ENCODE measurements around the gene MAPK7. TPM values are rescaled to one million over a fixed set of nuclear protein-coding genes. Genes with fewer than 3 reads are reported as not detected.

Gene MAPK7
- total and polyA plus RNA-seq, 9 of the 15 experiments (the other 6 are each of a cell fraction or from before 2014, with no cell fraction given): 0.46 to 7.5 (median 2.5) TPM

DNA sequence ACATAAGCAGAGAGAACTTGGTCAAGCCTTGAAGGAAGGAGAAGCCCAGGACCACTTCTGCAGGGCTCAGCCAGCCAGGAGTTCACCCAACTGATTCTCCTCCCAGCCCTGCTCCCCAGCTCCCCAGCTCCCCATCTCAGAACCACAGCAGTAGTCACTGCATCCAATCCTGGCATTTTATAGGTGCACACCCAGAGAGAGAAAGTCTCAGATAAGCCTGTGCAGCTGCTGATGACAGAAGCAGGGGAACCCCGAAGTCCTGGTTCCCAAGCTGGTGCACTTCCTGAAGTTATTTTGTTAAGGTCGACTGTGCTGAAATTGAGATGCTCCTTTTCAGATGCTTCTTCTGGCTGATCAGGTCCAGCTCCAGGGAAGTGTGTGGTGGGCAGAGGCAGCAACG lies 39.3 kb downstream of the MAPK7 start:
- no peaks in the 10 kb centered on the region for H3K36me3 ChIP-seq (ENCODE audit: control insufficient read depth, insufficient read depth, low read length)
- TF ChIP-seq GTF2A2 (tag; IDR thresholded peaks at IDR 0.05) (no peak), ZNF586 (CRISPR knock-in tag; conservative IDR thresholded peaks at IDR 0.05) (no peak), NR4A1 (CRISPR knock-in tag; IDR thresholded peaks at IDR 0.05) (no peak), NR4A1 (tag; IDR thresholded peaks at IDR 0.05) (no peak), ZNF830 (CRISPR knock-in tag; IDR thresholded peaks at IDR 0.05) (no peak), BRCA1 (IDR thresholded peaks at IDR 0.05) (no peak), BRCA1 (CRISPR knock-in tag; IDR thresholded peaks at IDR 0.05) (no peak)
- H3K4me2 ChIP-seq (ENCODE audit: insufficient read depth, low read length): no peak overlapping the region
- ChIA-PET CTCF (ENCODE audit: low intra/inter-chr PET ratio) (no interaction called here), POLR2A (no interaction called here)
- in situ Hi-C loops (cut with MboI) (no loop called here), intact Hi-C loops (cut with micrococcal nuclease) (no loop called here)
- peaks cover 9 to 50% of the 10 kb centered on the region in 2 experiments; a peak in 4 of 5 replicates for H3K27me3 ChIP-seq (ENCODE audit: control insufficient read depth in 2 of 2, insufficient read depth in 2 of 2, low read length in 2 of 2)
- FAIRE-seq (no peak), ATAC-seq (no peak), DNase-seq (ENCODE audit: extremely low read depth in 1 of 4, low spot score in 3 of 4) (no peak)
- no peaks in the 10 kb centered on the region for H3K9me3 ChIP-seq (replicated peaks; ENCODE audit: control insufficient read depth, insufficient read depth, low read depth, low read length)
- no peak overlapping the region for H3K9ac ChIP-seq (ENCODE audit: insufficient read depth in 1 of 2, low read depth in 2 of 2, low read length in 2 of 2)
- no peak overlapping the region for H2AFZ ChIP-seq (ENCODE audit: low read depth, low read length)
- no peaks in the 10 kb centered on the region for H4K20me1 ChIP-seq (replicated peaks; ENCODE audit: control insufficient read depth, insufficient read depth, low read length)
- H3K27ac ChIP-seq (ENCODE audit: extremely low read depth, low read depth, low read length): no peak overlapping the region
- no peaks in the 10 kb centered on the region for H3K9me1 ChIP-seq (ENCODE audit: control insufficient read depth, insufficient read depth, low read length)
- no TSS peak for BruUV-seq (replicated peaks)
- no peaks in the 10 kb centered on the region for H3K79me2 ChIP-seq (ENCODE audit: control insufficient read depth, insufficient read depth, low read length)
- no peak overlapping the region for H3K4me3 ChIP-seq
- no peaks in the 10 kb centered on the region for H3K4me1 ChIP-seq (replicated peaks in 1 of 2; ENCODE audit: control insufficient read depth in 2 of 2, insufficient read depth in 2 of 2, low read length in 2 of 2)
- 0% methylated on average over 3 of the region's 3 CpGs for WGBS (ENCODE audit: insufficient coverage, low coverage, missing lambda C conversion rate)

All from K562 (cell line).